Colon (tissue), 2 donors: ENCODE results near the gene PTCRA.
"Not testable (repeated sequence)": the region's sequence is repeated elsewhere in the genome, so short reads cannot be mapped to it uniquely, and the experiment has no call there.

Experiments used
- FAIRE-seq: peaks from 2 replicates; lab custom pipeline; 2012; peaks lifted over from hg19 to GRCh38; lab: Jason Lieb, UNC
- donor health status: control.
- donor health status: control.

The PTCRA gene

DNA sequence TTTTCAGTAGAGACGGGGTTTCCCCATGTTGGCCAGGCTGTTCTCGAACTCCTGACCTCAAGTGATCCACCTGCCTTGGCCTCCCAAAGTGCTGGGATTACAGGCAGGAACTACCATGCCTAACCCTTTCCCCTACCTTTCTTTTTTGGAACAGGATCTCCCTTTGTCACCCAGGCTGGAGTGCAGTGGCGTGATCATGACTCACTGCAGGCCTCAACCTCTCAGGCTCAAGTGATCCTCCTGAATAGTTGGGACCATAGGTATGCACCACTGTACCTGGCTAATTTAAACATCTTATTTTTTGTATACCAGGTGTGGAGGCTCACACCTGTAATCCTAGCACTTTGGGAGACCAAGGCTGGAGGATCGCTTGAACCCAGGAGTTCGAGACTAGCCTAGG, 25.5 kb downstream of the PTCRA start:
- FAIRE-seq, result not testable (repeated sequence)

DNA sequence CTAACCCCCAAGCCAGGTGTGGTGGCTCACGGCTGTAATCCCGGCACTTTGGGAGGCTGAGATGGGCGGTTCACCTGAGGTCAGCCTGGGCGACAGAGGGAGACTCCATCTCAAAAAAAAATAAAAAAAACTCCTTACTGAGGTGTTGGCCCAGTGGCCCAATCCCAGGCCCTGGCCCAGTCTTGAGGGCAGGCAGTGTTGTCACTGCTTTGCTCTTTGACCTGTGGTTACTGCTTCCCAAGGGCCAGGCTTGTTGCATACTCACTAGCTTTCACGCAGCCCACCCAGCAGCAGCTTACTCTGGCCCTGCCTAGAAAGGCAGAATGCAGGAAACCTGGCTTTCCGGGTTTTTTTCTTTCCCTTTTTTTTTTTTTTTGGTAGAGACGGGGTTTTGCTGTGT, 26.6 kb downstream of the PTCRA start:
- no peak for FAIRE-seq

DNA sequence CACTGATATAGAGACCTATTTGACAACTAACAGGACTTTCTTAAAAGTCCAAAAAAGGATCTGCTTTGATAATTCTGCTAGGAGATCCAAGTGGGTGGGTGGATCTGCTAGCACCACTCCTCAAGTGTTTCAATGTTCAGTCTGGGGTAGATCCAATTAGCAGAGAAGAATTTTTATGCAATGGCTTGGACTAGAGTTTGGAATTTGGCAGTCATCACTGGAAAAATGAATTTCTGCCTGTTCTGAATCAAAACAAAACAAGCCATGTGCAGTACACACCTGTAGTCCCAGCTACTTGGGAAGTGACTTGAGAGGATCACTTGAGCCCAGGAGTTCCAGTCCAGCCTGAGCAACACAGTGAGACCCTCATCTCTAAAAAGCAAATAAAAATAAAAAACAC, 32.1 kb downstream of the PTCRA start:
- FAIRE-seq, result no peak

DNA sequence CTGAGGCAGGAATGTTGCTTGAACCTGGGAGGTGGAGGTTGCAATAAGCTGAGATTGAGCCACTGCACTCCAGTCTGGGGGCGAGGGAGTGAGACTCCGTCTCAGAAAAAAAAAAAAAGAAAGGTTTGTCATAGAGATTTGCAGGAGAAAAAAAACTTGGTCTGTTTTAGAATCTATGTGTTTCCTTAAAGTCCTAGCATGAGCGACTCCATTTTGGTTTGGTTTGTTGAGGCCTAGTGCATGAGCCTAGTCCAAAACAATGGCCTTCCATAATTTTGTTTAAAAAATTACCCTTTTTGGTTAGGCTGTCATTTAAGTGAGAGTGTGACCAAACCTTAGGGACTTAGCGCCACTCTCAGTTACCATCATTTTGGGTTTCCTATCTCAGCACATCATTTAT, 36.5 kb downstream of the PTCRA start:
- no peak for FAIRE-seq

DNA sequence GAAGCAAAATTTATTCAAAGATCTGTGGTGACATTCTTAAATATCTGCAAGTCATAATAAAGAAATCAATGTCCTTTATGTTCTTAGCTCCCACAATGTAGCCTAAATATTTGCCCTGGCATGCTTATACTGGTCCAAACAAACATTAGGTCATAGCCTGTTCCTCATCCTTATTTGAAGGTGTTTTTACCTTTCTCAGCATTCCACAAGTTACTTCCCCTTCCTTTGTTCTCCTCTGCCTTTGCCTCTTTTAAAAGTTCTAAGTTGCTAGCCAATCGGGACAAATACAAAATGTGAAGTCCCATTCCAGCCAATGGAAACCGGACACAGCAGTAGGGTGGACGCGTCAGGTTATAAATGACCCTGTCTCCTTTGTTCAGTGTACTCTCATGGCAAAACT, 38.6 kb downstream of the PTCRA start:
- not testable (repeated sequence) for FAIRE-seq

DNA sequence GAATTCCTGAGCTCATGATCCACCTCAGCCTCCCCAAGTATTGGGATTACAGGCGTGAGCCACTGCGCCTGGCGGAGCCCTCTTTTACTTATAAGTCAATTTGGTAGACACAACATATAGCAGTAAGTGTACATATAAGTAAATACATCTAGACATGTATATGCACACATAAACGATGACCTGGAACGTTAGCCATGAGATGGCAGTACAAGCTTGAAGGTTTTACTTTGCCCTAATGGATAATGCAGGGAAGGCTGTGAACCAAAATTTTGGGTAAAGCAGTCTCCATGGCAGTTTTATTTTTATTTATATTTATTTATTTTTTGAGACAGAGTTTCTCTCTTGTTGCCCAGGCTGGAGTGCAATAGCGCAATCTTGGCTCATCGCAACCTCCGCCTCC, 42.3 kb downstream of the PTCRA start:
- FAIRE-seq, result no peak

DNA sequence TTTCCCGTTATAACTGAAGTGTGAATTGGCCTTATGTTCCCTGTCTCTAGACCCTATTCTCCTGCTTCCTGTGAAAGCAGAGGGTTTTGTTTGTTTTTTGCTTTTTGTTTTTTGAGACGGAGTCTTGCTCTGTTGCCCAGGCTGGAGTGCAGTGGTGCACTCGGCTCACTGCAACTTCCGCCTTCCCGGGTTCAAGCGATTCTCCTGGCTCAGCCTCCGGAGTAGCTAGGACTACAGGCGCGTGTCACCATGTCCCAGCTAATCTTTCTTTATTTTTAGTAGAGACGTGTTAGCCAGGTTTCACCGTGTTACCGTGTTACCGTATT, 44.0 kb downstream of the PTCRA start:
- no peak for FAIRE-seq

DNA sequence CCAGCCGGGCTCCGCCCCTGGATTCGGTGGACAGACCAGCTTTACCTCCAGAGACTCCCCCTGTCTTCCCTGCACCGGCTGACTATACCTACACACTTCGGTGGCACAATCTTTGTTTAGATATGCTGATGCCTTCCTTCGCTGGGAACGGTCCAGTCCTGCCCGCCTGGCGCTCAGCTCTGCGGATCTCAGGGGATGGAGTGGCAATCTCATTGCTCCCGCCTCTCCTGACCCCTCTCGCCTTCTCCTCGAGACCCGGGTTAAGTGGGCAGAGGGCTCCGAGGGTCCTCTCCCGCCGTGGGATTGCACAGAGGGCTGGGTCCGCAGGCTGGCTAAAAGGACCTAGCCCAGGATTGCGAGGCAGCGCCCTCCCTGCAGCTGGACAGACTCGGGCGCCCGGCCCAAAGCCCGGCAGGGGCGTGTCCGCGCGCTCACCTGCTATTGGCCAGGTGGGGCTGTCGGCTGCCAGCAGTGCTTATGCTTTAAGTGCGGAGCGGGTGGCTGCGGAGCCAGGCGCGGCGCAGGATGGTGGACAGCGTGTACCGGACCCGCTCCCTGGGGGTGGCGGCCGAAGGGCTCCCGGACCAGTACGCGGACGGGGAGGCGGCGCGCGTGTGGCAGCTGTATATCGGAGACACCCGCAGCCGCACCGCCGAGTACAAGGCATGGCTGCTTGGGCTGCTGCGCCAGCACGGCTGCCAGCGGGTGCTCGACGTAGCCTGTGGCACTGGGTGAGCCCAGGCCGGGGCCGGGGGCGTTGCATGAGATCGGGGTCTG, 44.6 kb downstream of the PTCRA start, which contains the start of gene GNMT:
GNMT (plus strand) TSS at position 512 of the 777 bp plus-strand sequence; CDS start at position 526, 14 bp downstream.
- no peak for FAIRE-seq

DNA sequence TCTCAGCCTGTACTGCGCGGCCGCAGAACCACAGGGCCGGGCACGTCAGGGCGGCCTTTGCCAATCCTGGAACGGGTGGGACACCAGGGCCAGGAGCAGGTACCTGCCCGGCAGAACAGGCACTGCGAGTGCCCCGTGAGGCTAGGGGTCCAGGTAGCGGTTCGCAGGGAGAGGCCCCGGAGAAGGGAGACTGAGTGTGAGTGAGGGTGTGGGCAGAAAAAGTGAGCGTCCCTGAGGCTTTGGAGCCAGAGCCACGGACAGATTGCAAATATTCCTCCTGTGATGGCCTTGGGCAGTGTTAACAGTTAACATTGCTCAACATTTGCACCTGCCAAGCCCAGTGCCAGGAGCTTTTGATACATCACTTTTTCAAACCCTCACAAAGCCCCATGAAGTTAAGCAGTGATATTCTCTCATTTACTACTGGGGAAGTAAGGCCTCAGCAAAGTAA, 45.2 kb downstream of the PTCRA start:
- FAIRE-seq, result no peak

DNA sequence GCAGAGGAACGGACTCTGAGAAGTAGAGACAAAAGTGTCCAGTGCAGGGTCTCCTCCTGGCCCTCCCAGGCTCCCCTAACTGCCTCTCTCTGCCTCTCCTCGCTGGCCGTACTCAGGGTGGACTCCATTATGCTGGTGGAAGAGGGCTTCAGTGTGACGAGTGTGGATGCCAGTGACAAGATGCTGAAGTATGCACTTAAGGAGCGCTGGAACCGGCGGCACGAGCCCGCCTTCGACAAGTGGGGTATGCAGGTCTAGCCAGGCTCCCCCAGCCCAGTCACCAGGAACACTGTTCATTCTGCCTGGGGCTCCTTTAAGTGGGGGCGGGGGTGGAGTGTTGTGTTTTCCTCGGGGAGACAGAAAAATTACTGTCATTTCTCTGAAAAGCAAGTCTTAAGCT, 46.2 kb downstream of the PTCRA start:
- no peak for FAIRE-seq

DNA sequence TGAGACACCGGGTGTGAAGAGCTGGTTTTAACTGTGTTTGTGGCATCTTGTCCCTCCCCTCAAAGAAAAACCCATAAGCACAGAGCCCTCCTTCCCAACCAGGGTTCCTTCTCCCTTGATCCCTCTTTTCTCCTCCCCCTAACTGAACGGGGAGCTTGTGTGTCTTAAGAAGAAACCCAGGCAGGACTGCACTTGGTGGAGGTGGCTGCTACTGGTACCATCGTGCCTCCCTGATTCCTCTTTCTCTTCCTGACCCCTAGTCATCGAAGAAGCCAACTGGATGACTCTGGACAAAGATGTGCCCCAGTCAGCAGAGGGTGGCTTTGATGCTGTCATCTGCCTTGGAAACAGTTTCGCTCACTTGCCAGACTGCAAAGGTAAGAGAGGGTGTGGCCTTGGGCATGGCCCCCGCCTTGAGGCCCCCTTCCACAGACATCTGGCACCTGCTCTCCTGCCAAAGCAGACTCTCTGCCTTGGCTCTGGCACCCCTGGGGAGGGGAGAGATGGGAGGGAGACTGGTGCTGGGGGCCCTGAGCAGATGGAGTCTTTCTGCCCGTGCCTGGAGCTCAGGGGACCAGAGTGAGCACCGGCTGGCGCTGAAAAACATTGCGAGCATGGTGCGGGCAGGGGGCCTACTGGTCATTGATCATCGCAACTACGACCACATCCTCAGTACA, 46.8 kb downstream of the PTCRA start:
- no peak for FAIRE-seq

DNA sequence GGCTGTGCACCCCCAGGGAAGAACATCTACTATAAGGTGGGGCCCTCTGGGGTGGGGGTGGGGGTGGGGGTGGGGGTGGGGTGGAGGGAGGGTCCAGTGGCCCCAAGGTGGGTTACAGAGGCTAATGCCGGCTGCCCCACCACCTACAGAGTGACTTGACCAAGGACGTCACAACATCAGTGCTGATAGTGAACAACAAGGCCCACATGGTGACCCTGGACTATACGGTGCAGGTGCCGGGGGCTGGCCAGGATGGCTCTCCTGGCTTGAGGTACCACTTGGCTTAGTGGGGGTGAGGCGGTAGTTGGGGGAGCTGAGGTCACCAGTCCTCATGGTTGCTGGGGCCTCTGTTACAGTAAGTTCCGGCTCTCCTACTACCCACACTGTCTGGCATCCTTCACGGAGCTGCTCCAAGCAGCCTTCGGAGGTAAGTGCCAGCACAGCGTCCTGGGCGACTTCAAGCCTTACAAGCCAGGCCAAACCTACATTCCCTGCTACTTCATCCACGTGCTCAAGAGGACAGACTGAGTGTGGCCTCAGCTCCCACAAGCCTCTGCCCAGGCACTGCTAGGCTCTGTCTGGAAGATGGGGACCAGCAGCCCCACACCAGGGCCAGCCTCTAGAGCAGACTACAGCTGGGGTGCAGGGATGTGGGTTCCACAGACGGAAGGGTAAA, 47.5 kb downstream of the PTCRA start:
- no peak for FAIRE-seq

DNA sequence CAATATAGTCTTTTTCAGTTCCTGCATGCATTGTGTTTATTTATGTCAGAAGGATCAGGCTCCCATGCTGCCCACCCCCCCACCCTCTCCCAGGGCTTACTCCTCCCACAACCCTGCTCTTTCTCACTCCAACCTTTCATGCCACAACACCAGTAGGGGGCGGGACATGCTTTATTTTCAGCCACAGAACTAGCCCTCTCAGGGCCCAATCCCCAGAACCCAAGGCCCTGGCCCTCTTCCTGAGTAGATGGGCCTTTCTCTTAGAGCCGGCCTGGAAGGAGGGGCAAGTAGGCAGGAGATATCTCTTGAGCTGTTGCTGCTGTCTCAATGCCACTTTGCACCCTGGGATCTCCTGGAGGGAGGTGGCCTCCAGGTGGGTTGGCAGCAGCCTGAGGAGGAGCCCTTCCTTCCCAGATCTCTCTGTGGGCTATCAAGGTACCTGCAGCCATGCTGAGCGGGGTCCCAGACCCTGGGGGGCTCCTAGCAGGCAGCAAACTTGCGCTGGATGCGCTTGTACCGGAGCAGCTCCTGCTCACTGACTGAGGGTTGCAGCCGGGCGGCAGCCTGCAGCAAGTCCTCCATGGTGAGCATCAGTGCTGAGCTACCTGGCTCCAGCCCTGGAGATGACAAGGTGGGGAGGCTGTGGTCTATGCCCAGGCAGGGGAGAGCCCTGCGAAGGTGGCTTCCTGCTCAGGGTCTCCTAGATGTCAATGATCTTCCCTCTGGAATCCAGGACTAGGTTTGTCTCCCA, 48.2 kb downstream of the PTCRA start:
- no peak for FAIRE-seq

DNA sequence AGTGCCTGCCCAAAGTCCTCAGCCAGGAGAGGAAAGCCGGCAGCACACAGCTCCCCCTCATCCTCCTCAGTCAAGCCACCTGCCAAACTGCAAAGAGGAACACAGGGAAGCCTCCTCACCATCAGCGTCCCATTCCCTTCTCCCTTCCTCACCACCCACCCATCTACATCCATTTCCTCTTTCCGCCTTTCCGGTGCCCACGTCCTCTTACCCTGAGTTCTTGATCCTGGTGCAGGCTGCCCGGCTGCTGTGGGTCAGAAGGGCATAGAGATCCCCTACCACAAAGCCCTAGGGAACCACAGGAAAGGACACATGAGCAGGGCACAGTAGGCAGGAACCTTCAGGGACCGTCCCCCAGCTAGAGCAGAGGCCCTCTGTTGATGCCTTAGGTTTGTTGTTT, 50.7 kb downstream of the PTCRA start:
- FAIRE-seq, result no peak

DNA sequence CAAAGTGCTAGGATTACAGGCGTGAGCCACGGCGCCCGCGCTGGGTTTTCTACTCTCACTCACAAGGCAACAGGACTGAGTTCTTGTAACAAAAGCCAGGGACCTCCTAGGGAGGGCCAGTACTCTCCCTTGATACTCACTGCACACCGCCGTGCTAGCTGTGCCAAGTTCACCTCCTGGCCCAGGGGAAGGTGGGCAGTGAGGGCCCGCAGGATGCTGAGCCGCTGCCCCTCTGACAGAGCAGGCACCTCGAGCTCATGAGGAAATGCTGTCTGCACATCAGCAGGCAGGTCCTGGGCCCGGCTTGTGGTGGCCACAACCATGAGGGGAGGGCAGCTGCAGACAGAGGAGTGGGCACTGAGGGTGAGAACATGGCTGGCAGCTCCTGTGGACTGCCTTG, 51.4 kb downstream of the PTCRA start:
- no peak for FAIRE-seq

DNA sequence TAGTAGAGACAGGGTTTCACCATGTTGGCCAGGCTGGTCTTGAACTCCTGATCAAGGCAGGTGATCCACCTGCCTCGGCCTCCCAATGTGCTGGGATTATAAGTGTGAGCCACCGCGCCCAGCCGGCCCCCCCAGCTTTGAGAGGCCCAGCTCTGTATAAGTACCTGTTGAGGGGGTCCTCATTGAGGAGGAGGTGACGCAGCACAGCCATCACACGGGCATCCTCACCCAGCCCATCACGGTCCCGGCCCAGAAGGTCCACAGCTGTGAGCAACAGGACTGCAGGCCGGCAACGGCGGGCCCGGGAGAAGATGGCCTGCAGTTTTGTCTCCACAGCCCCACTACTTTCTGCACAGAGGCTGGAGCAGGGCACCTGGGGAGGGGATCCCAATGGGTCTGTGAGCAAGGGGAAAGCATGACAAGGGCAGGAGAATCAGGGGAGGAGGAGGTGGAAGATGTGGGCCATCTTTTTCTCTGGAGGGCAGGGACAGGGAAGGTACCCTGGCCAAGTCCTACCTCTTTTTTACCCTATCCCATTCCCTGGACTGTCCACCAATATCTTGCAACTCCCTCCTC, 52.4 kb downstream of the PTCRA start:
- no peak for FAIRE-seq

DNA sequence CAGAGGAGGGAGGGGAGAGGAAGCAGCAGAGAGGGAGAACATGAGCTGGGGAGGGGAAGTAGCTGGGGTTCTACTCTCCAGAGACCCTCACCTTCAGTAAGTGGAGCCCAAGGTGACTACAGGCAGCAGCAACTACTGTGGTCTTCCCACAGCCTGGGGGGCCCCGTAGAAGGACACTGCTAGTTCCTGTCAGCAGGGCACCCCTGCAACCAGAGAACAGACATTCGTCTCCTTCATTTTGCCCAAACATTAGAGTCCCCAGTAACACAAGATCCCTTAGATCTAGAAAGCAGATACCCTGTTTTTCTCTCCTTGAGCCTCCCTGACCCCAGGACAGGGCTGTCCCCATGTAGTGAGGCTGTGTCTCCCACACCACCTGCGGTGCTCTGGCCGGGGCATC, 52.9 kb downstream of the PTCRA start:
- no peak for FAIRE-seq

DNA sequence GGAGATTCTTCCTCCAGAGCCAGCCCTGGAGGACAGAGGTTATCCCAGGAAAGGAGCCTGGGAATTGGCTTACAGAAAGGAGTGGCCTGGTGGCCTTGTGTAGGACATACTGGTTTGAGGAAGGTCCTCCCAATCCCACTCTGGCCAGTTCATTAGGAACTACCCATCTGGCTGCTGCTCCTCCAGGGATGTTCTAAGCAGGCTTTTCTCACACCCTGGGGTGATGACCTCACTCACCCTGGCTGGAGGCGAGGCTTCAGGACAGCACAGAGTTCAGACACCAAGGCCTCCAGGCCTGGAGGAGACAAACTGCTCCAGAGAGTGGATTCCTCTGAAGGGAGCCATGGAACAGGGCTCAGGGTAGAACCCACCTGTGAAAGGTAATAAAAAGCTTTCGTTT, 53.6 kb downstream of the PTCRA start:
- no peak for FAIRE-seq

DNA sequence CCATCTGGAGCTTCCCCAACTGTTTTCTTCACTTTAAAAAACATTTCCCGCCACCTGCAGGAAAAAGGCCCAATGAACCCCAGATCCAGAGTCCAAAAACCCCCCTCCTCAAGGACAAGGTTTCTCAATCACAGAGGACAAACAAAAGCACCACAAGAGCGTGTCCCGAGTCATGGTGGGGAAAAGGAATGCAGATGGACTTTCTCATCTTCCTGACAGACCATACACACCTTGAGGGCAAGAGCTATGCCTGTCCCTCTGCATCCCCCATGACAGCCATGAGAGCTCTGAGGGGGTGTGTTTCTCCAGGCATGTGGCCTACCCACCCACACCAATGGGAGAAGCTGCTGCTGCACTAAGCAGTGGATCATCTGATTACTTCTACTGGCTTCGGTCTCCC, 54.1 kb downstream of the PTCRA start:
- no peak for FAIRE-seq

DNA sequence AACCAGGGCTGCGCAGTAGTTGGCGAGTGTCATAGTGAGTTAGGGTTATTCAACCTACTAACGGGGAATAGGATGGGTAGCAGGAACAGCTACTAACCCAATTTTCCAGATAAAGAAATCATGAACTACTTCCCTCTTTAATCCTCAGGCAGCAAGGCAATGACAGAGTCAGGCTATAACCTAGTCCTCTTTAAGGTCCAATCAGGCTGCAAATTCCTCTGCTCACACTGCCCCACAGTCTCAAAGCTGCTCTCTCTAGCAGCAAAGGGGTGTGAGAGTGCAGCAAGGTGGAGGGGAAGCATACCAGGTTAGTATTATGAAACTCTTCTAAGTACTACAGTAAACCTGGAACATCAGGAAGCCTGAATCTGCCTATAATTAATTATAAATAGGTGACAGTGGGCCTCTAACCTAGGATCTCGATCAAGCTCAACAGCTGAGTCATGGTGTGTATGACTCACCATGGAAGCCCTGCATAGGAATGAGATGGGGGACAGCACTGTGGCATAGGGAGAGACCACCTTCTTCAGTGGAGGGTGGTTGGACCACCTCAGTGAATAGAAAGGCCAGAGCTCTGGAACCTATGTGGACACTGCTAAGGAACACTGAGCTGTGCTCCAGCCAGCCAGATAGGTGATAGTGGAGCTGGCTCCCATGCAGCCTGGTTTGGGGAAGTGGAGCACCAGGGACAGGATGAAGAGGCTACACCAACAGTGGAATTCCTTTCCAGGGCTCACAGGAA, 55.2 kb downstream of the PTCRA start:
- no peak for FAIRE-seq

DNA sequence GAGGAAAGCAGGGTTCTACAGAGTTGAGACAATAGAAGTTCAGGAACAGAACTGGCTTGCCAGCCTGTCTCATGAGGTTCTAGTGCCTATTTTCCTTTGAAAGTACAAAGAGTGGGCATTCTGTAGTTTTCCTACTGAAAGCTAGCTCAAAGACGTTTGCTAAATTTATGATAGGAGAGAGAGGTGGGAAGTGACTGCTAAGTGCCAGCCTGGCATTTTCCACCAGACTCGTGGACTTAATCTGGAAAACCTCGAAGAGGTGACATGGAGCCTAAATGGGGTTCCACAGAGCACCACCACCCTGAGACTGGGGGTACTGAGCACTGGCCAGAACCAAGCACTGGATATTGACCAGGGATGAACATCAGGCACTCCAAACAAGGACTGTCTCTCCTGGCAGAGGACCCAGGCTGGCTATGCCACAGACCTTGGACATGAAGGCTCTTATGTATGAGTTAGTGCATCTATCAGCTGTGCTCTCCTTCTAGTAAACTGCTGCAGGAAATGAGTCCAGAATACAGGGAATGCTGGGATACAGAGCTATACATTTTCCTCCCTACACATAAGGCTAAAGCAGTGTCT, 56.0 kb downstream of the PTCRA start:
- no peak for FAIRE-seq
